ENCODE measurements around the gene SCARB1. TPM values are rescaled to one million over a fixed set of nuclear protein-coding genes. Genes with fewer than 3 reads are reported as not detected.
"Not testable (repeated sequence)": the region's sequence is repeated elsewhere in the genome, so short reads cannot be mapped to it uniquely, and the experiment has no call there.

The SCARB1 gene
- total RNA-seq, 1 donor from 2014 or later: 25.1 TPM

- DNase-seq: no peak
- no peak for TF ChIP-seq CTCF (IDR thresholded peaks at IDR 0.05; ENCODE audit: partially characterized antibody, unreplicated experiment)
- Mint-ChIP-seq H3K27me3 (ENCODE audit: unreplicated experiment) (peaks cover 2% of the 10 kb centered on the region), H3K4me1 (ENCODE audit: low read depth, unreplicated experiment) (peaks cover 6% of the 10 kb centered on the region), H3K4me3 (ENCODE audit: unreplicated experiment) (no peak overlapping the region), H3K27ac (ENCODE audit: unreplicated experiment) (no peak overlapping the region), H3K36me3 (ENCODE audit: unreplicated experiment) (no peaks in the 10 kb centered on the region), H3K9me3 (ENCODE audit: unreplicated experiment) (no peaks in the 10 kb centered on the region)
Measured at GRCh38 chr12:124881123-124881522, 17.5 kb upstream of the SCARB1 start.

- not testable (repeated sequence) for H3K27me3 Mint-ChIP-seq (ENCODE audit: unreplicated experiment); H3K4me1 Mint-ChIP-seq (ENCODE audit: low read depth, unreplicated experiment); DNase-seq; H3K27ac Mint-ChIP-seq (ENCODE audit: unreplicated experiment); H3K36me3 Mint-ChIP-seq (ENCODE audit: unreplicated experiment); H3K4me3 Mint-ChIP-seq (ENCODE audit: unreplicated experiment); H3K9me3 Mint-ChIP-seq (ENCODE audit: unreplicated experiment)
Measured at GRCh38 chr12:124880335-124880734, 16.7 kb upstream of the SCARB1 start.

DNA sequence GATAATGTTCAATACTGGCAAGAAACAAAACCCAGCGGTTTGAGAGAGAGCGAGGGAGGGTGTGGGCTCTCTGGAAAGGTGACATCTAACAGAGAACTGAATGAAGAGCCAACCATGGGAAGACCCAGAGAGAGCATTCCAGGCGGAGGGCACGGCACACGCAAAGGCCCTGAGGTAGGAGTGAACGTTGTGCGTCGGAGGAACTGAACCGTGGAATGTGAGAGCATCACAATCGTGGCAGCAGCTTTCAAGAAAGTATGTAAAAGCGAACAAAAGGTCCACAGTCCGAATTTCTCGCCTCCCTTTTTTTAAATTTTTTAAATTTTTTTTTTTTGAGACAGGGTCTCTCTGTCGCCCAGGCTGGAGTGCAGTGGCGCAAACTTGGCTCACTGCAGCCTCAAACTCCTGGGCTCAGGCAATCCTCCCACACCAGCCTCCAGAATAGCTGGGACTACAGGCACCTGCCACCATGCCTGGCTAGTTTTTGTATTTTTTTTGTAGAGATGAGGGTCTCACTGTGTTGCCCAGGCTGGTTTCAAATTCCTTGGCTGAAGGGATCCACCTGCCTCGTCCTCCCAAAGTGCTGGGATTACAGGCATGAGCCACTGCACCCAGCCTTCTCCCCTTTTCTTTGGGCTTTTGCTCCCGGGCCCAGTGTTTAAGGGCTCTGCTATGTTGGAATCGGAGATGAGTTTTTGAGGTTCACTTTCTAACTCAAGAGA lies 15.3 kb upstream of the SCARB1 start:
- Mint-ChIP-seq H3K9me3 (ENCODE audit: unreplicated experiment) (no peaks in the 10 kb centered on the region), H3K36me3 (ENCODE audit: unreplicated experiment) (no peaks in the 10 kb centered on the region), H3K27ac (ENCODE audit: unreplicated experiment) (no peak overlapping the region), H3K4me1 (ENCODE audit: low read depth, unreplicated experiment) (peaks cover 6% of the 10 kb centered on the region), H3K27me3 (ENCODE audit: unreplicated experiment) (peaks cover 2% of the 10 kb centered on the region), H3K4me3 (ENCODE audit: unreplicated experiment) (no peak overlapping the region)
- TF ChIP-seq CTCF (IDR thresholded peaks at IDR 0.05; ENCODE audit: partially characterized antibody, unreplicated experiment): no peak
- no peak for DNase-seq

DNA sequence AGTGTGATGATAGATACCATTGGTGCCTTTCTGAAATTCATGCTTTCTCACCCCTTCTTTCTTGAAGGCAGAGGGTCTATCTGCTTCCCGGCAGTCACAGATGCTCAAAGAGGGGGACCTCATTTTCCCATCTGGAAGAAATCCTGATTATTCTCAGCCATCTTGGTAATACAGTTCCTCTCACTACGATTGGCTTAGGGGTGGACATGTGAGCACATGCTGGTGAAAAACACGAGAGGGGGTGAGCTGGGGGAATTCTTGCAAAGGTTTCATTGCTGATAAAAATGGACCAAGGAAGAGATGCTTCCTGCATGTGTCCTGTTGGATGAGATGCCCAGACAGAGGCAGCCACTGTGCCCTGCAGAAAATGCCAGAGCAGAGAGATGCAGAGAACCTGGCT lies 13.8 kb upstream of the SCARB1 start:
- H3K4me1 Mint-ChIP-seq (ENCODE audit: low read depth, unreplicated experiment): peaks cover 6% of the 10 kb centered on the region
- DNase-seq: no peak
- no peak overlapping the region for H3K4me3 Mint-ChIP-seq (ENCODE audit: unreplicated experiment)
- no peak overlapping the region for H3K27ac Mint-ChIP-seq (ENCODE audit: unreplicated experiment)
- peaks cover 3% of the 10 kb centered on the region for H3K27me3 Mint-ChIP-seq (ENCODE audit: unreplicated experiment)
- TF ChIP-seq CTCF (IDR thresholded peaks at IDR 0.05; ENCODE audit: partially characterized antibody, unreplicated experiment): no peak
- H3K9me3 Mint-ChIP-seq (ENCODE audit: unreplicated experiment): no peaks in the 10 kb centered on the region
- no peaks in the 10 kb centered on the region for H3K36me3 Mint-ChIP-seq (ENCODE audit: unreplicated experiment)

GRCh38 chr12:124876171-124876570 lies 12.5 kb upstream of the SCARB1 start:
- Mint-ChIP-seq H3K36me3 (ENCODE audit: unreplicated experiment) (no peaks in the 10 kb centered on the region), H3K4me1 (ENCODE audit: low read depth, unreplicated experiment) (peaks cover 15% of the 10 kb centered on the region), H3K4me3 (ENCODE audit: unreplicated experiment) (no peak overlapping the region), H3K9me3 (ENCODE audit: unreplicated experiment) (peaks cover 2% of the 10 kb centered on the region), H3K27ac (ENCODE audit: unreplicated experiment) (no peak overlapping the region), H3K27me3 (ENCODE audit: unreplicated experiment) (peaks cover 6% of the 10 kb centered on the region)
- no peak for DNase-seq
- TF ChIP-seq CTCF (IDR thresholded peaks at IDR 0.05; ENCODE audit: partially characterized antibody, unreplicated experiment): no peak
